Erythroblast (primary cell): ENCODE data around the gene THOC7.

ENCODE experiments used
- GATA1 ChIP-seq: IDR thresholded peaks from 2 replicates; pipeline ENCODE4 v1.6.1; 2011; ENCODE audit warnings: low read depth, mild to moderate bottlenecking, control low read depth, low read length, moderate library complexity
- POLR2A ChIP-seq: IDR thresholded peaks from 2 replicates; pipeline ENCODE4 v1.6.1; 2011; ENCODE audit warnings: mild to moderate bottlenecking, low read length

DNA sequence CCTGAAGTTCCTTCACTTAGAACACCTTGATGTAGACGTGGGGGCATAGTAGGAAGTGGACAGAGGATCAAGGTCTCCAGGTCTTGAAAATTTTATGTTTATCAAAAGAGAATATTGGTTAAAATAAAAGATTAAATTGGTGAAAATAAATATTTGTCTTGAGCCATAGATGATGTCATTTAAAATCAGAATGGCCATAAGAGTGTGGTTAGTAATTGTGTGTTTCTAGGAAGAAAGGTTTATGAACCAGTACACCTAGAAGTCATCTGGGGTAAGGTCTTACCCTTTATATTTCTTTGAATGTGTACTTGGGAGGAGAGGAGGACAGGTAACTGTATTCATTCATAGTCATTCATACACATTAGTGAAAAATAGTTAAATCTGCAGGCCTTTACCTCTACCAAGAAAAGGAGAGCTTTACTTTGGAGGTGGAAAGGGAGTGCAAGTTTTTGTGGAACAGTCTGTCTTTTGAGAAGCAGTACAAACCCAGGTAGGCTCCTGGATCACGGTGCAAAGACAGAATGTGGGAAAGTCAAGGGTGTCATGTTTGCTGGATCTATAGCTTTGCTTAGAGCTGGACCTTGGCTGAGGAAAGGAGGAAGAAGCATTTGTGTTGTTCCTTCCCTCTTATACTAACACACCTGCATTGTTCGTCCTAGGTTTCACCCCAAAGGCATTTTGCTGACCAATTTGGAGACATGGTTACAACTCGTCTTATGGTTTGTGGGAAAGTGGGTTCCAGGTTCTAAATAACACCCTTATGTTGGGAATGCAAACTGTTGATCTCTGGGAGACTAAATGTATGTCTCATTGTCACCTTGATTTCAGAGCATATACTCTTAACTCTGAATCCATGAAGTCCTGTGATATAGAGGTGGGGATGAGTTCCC, 42.4 kb upstream of the THOC7 start:
- TF ChIP-seq POLR2A (no peak), GATA1 (no peak)
